WTC11 (cell line): ENCODE measurements around the gene B4GALNT1. TPM values are rescaled to one million over a fixed set of nuclear protein-coding genes. Genes with fewer than 3 reads are reported as not detected.

Experiments
- ATAC-seq: fragments of 200-7000 bp; cut with Tn5 transposase; 2 replicates; pipeline ENCODE4 v1.10.0; 2021; ENCODE audit warnings: mild to moderate bottlenecking, moderate library complexity
- CTCF ChIA-PET: fragments of 300-600 bp; sonication (Branson Sonifier 250); formaldehyde crosslinking; loops from one replicate; lab custom pipeline; 2021; ENCODE audit warnings: antibody characterized with exemption; lab: Charles Lee
- POLR2A ChIA-PET: fragments of 350-600 bp; sonication (Branson Sonifier 250); formaldehyde crosslinking; loops from one replicate; lab custom pipeline; 2021; ENCODE audit warnings: antibody characterized with exemption; lab: Charles Lee
- DNase-seq: peaks from one replicate; pipeline ENCODE4 v3.0.0; 2021; ENCODE audit warnings: low spot score
- H3K27ac Mint-ChIP-seq: 2 replicates; pipeline ENCODE4 v1.8.0; 2021; ENCODE audit warnings: mixed read lengths
- H3K27me3 Mint-ChIP-seq: 2 replicates; pipeline ENCODE4 v1.8.0; 2021; ENCODE audit warnings: low read depth, mild to moderate bottlenecking, moderate library complexity, mixed read lengths
- H3K36me3 Mint-ChIP-seq: 2 replicates; pipeline ENCODE4 v1.8.0; 2021; ENCODE audit warnings: mixed read lengths
- H3K4me1 Mint-ChIP-seq: 2 replicates; pipeline ENCODE4 v1.8.0; 2022; ENCODE audit warnings: mixed read lengths
- H3K4me3 Mint-ChIP-seq: 2 replicates; pipeline ENCODE4 v1.8.0; 2021; ENCODE audit warnings: mild to moderate bottlenecking, moderate library complexity, mixed read lengths
- H3K9me3 Mint-ChIP-seq: 2 replicates; pipeline ENCODE4 v1.8.0; 2021; ENCODE audit warnings: mixed read lengths
- ETV6 ChIP-seq: sonication (generic); formaldehyde crosslinking; IDR thresholded peaks from 2 replicates; pipeline ENCODE4 v1.8.1; 2022; ENCODE audit warnings: mild to moderate bottlenecking, missing genetic modification reagents
- FOXP1 ChIP-seq: sonication (generic); formaldehyde crosslinking; IDR thresholded peaks from 2 replicates; pipeline ENCODE4 v1.8.0; 2022; ENCODE audit warnings: missing genetic modification reagents, mild to moderate bottlenecking, moderate library complexity, borderline replicate concordance
- MAX ChIP-seq: sonication (generic); formaldehyde crosslinking; IDR thresholded peaks from 2 replicates; pipeline ENCODE4 v1.8.0; 2022; ENCODE audit warnings: mild to moderate bottlenecking, missing genetic modification reagents
- NFE2L1 ChIP-seq: sonication (generic); formaldehyde crosslinking; IDR thresholded peaks from 2 replicates; pipeline ENCODE4 v1.8.1; 2023; ENCODE audit warnings: missing genetic modification reagents
- NFYB ChIP-seq: sonication (generic); formaldehyde crosslinking; conservative IDR thresholded peaks from 2 replicates; pipeline ENCODE4 v1.8.0; 2022; ENCODE audit warnings: low read depth, missing genetic modification reagents
- NR1H2 ChIP-seq: sonication (generic); formaldehyde crosslinking; IDR thresholded peaks from 2 replicates; pipeline ENCODE4 v1.9.0; 2021; ENCODE audit warnings: mild to moderate bottlenecking, moderate library complexity, missing genetic modification reagents
- NR2C2 ChIP-seq: sonication (generic); formaldehyde crosslinking; IDR thresholded peaks from 2 replicates; pipeline ENCODE4 v1.8.0; 2022; ENCODE audit warnings: mild to moderate bottlenecking, missing genetic modification reagents
- NR3C1 ChIP-seq: sonication (generic); formaldehyde crosslinking; conservative IDR thresholded peaks from 2 replicates; pipeline ENCODE4 v1.8.1; 2023; ENCODE audit warnings: low read depth, mild to moderate bottlenecking, missing genetic modification reagents
- PRRX2 ChIP-seq: fragments of 250-450 bp; sonication (Bioruptor Pico); IDR thresholded peaks from 2 replicates; pipeline ENCODE4 v1.8.0; 2021; ENCODE audit warnings: mild to moderate bottlenecking
- TEAD4 ChIP-seq: sonication (generic); formaldehyde crosslinking; IDR thresholded peaks from 2 replicates; pipeline ENCODE4 v1.8.0; 2022; ENCODE audit warnings: mild to moderate bottlenecking, missing genetic modification reagents
- TP53 ChIP-seq: sonication (generic); formaldehyde crosslinking; IDR thresholded peaks from 2 replicates; pipeline ENCODE4 v1.8.1; 2023; ENCODE audit warnings: mild to moderate bottlenecking, missing genetic modification reagents
- USF1 ChIP-seq: sonication (generic); formaldehyde crosslinking; IDR thresholded peaks from 2 replicates; pipeline ENCODE4 v1.8.0; 2022; ENCODE audit warnings: mild to moderate bottlenecking, missing genetic modification reagents
- USF2 ChIP-seq: sonication (generic); formaldehyde crosslinking; IDR thresholded peaks from 2 replicates; pipeline ENCODE4 v1.8.1; 2023; ENCODE audit warnings: mild to moderate bottlenecking, missing genetic modification reagents, moderate library complexity
- ZBTB21 ChIP-seq: sonication (generic); formaldehyde crosslinking; IDR thresholded peaks from 2 replicates; pipeline ENCODE4 v1.8.1; 2023; ENCODE audit warnings: mild to moderate bottlenecking, missing genetic modification reagents, borderline replicate concordance
- ZNF281 ChIP-seq: sonication (generic); formaldehyde crosslinking; IDR thresholded peaks from 2 replicates; pipeline ENCODE4 v1.8.0; 2023; ENCODE audit warnings: mild to moderate bottlenecking, missing genetic modification reagents
- ZNF425 ChIP-seq: fragments of 250-450 bp; sonication (Bioruptor Pico); conservative IDR thresholded peaks from 2 replicates; pipeline ENCODE4 v1.9.0; 2021; ENCODE audit warnings: mild to moderate bottlenecking
- ZNF671 ChIP-seq: fragments of 250-450 bp; sonication (Bioruptor Pico); IDR thresholded peaks from 2 replicates; pipeline ENCODE4 v1.8.0; 2021; ENCODE audit warnings: mild to moderate bottlenecking
- ZSCAN18 ChIP-seq: fragments of 250-450 bp; sonication (Bioruptor Pico); IDR thresholded peaks from 2 replicates; pipeline ENCODE4 v2.1.2; 2022; ENCODE audit warnings: mild to moderate bottlenecking, moderate library complexity
- total RNA-seq: library from RNA; stranded (reverse); gene quantifications from 3 replicates; pipeline ENCODE4 v1.2.3, GENCODE V29; 2021

B4GALNT1 gene
- total RNA-seq, 1 experiment from 2014 or later: 1.2 TPM

GRCh38 chr12:57609101-57609780 lies 23.8 kb downstream of the B4GALNT1 start:
- CTCF ChIA-PET: interaction anchor here (0.6 to 5.4 kb wide), 8 partner anchors 11 to 126 kb away, joined by 3 to 34 read pairs (median 4); partner anchors contain the start of gene B4GALNT1
- no peak overlapping the region for H3K27ac Mint-ChIP-seq

GRCh38 chr12:57607958-57608663 lies 24.9 kb downstream of the B4GALNT1 start:
- no peak for ATAC-seq
- DNase-seq: no peak
- CTCF ChIA-PET: interaction anchor here (1.2 to 5.4 kb wide), 5 partner anchors 12 to 127 kb away, joined by 3 to 34 read pairs (median 12); no protein-coding TSS in a partner anchor
- no peak overlapping the region for H3K27ac Mint-ChIP-seq
- H3K36me3 Mint-ChIP-seq: peaks cover 9% of the 10 kb centered on the region
- peaks cover 46% of the 10 kb centered on the region for H3K4me1 Mint-ChIP-seq
- H3K27me3 Mint-ChIP-seq: peaks cover 21% of the 10 kb centered on the region
- H3K4me3 Mint-ChIP-seq: no peak overlapping the region
- POLR2A ChIA-PET: interaction anchor here (0.6 to 1.0 kb wide), 2 partner anchors 16 to 153 kb away, joined by 3 read pairs; partner anchors contain the start of gene INHBE
- H3K9me3 Mint-ChIP-seq: no peaks in the 10 kb centered on the region
- TF ChIP-seq ZSCAN18 (CRISPR knock-in tag) (no peak), ZNF671 (no peak), PRRX2 (CRISPR knock-in tag) (no peak), ZNF281 (CRISPR knock-in tag) (no peak), NFYB (CRISPR knock-in tag) (no peak), NFE2L1 (CRISPR knock-in tag) (no peak), NR2C2 (CRISPR knock-in tag) (no peak), ZNF425 (CRISPR knock-in tag) (no peak), ETV6 (CRISPR knock-in tag) (no peak), ZBTB21 (CRISPR knock-in tag) (no peak)

More at GRCh38 chr12:57609101-57609780, 23.8 kb downstream of the B4GALNT1 start:
- H3K27me3 Mint-ChIP-seq: peaks cover 32% of the 10 kb centered on the region
- no peaks in the 10 kb centered on the region for H3K9me3 Mint-ChIP-seq
- DNase-seq (peak; percentile 71), ATAC-seq (peak; percentile 11)
- POLR2A ChIA-PET: interaction anchor here (0.6 to 1.0 kb wide), 2 partner anchors 18 to 154 kb away, joined by 3 read pairs; partner anchors contain the start of gene INHBE
- H3K4me3 Mint-ChIP-seq: peak overlapping the region; percentile 87
- H3K36me3 Mint-ChIP-seq: peaks cover 11% of the 10 kb centered on the region
- H3K4me1 Mint-ChIP-seq: peaks cover 41% of the 10 kb centered on the region
- TF ChIP-seq MAX (CRISPR knock-in tag): peak; percentile 51
- peak; percentile 94 for TF ChIP-seq ZNF281 (CRISPR knock-in tag)
- TF ChIP-seq TEAD4: no peak
- 0 out of 2 replicates have a peak, but pooled peaks have one; percentile 34 for TF ChIP-seq FOXP1 (CRISPR knock-in tag)
- 0 out of 2 replicates have a peak, but pooled peaks have one; percentile 24 for TF ChIP-seq USF2 (CRISPR knock-in tag)
- no peak for TF ChIP-seq NR3C1
- TF ChIP-seq NR1H2 (CRISPR knock-in tag): no peak
- 0 out of 2 replicates have a peak, but pooled peaks have one; percentile 64 for TF ChIP-seq TP53 (CRISPR knock-in tag)
- TF ChIP-seq USF1: peak; percentile 17; the same call in 1 of the 2 replicates
